Middle frontal gyrus (tissue), 1 donor: Measurements from ENCODE around the gene GBA2.

Source experiments
- DNase-seq: peaks from one replicate; pipeline ENCODE4 v3.0.0-alpha.2; 2015; ENCODE audit warnings: low spot score; ENCODE audit errors: extremely low spot score

Gene GBA2

GRCh38 chr9:35738924-35739323 lies 10.1 kb downstream of the GBA2 start:
- no peak for DNase-seq

DNA sequence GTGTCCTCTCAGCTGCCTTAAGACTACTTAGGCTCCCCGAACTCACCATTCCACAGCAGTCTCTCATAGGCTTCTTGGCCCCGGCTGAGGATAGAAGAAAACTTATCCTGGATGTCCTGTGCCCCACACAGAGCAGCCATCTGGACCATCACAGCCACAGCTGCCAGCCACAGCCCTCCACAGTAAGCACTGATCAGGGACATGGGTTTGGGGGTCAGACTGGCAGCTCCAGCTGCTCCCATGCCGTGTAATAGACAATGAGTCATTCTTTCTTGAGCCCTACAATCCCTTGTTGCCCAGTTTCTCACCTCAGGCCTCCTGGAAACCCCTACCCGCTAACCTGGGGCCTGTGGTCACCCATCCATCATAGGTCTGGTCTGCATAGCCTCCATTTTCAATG lies 10.8 kb downstream of the GBA2 start:
- DNase-seq = no peak

GRCh38 chr9:35737143-35737542 lies 11.9 kb downstream of the GBA2 start:
- DNase-seq = no peak

DNA sequence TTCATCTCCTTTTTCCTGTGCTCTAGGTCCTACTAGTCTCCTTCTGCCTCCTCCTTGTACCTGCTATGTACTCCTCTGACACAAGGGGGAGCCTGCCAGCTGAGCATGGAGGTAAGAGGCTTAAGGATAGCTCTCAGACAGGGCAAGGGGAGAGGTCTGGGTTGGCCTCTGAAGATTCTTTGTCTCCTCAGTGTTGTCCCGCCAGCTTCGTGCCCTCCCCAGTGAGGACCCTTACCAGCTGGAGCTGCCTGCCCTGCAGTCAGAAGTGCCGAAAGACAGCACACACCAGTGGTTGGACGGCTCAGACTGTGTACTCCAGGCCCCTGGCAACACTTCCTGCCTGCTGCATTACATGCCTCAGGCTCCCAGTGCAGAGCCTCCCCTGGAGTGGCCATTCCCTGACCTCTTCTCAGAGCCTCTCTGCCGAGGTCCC lies 12.8 kb downstream of the GBA2 start:
- peak; percentile 34 for DNase-seq

- DNase-seq = no peak
Measured at GRCh38 chr9:35734096-35734495, 14.9 kb downstream of the GBA2 start.

DNA sequence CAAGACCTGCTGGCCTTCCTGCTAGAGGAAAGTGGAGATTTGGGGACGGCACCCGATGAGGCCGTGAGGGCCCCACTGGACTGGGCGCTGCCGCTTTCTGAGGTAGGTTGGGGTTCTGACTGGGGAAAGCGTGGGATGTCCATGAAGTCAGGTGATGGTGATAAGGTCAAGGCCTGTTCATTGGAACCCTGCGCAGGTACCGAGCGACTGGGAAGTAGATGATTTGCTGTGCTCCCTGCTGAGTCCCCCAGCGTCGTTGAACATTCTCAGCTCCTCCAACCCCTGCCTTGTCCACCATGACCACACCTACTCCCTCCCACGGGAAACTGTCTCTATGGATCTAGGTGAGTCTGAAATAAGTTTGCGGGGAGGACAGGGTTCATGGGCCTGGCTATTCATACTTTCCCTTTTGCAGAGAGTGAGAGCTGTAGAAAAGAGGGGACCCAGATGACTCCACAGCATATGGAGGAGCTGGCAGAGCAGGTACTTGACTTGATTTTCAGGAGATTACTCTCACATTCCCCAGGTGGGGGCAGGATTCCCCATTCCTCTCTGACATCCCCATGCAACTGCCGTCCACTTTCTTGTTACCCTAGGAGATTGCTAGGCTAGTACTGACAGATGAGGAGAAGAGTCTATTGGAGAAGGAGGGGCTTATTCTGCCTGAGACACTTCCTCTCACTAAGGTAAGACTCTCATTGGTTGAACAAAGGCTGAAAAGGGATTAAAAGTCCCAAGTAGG lies 16.1 kb downstream of the GBA2 start:
- no peak for DNase-seq

- DNase-seq = peak; percentile 95
Measured at GRCh38 chr9:35732185-35732799, 16.7 kb downstream of the GBA2 start, which contains the start of the genes CREB3 and TLN1. CREB3 (plus strand) TSS chr9:35732666; CDS start chr9:35732773, 107 bp downstream. TLN1 (minus strand) TSS chr9:35732195; CDS start chr9:35725694, 6,501 bp downstream.

- no peak for DNase-seq
Measured at GRCh38 chr9:35731415-35732184, 17.4 kb downstream of the GBA2 start.

DNA sequence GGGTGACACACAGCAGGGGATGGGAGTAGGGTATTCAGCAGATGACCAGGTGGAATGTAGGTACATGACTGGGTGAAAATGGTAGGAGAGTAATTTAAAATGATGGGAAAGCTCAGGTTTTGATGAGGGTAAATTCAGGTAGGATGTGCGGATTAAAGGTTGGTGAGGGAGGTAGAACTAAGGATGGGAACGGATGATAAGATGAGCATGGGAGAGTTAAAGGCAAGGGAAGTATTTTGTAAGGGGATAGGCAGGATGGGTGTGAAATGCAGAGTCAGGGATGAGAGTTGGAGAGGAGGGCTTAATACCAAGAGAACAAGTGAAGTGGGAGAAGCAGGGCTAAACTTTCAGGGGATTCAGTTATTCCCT lies 18.6 kb downstream of the GBA2 start:
- no peak for DNase-seq

- DNase-seq = no peak
Measured at GRCh38 chr9:35729700-35730485, 19.1 kb downstream of the GBA2 start.

GRCh38 chr9:35729101-35729500 lies 19.9 kb downstream of the GBA2 start:
- no peak for DNase-seq

- DNase-seq = no peak
Measured at GRCh38 chr9:35728041-35728971, 20.7 kb downstream of the GBA2 start.

GRCh38 chr9:35727676-35728040 lies 21.4 kb downstream of the GBA2 start:
- DNase-seq = no peak

- DNase-seq = no peak
Measured at GRCh38 chr9:35726931-35727330, 22.1 kb downstream of the GBA2 start.

- no peak for DNase-seq
Measured at GRCh38 chr9:35725362-35725761, 23.7 kb downstream of the GBA2 start.

DNA sequence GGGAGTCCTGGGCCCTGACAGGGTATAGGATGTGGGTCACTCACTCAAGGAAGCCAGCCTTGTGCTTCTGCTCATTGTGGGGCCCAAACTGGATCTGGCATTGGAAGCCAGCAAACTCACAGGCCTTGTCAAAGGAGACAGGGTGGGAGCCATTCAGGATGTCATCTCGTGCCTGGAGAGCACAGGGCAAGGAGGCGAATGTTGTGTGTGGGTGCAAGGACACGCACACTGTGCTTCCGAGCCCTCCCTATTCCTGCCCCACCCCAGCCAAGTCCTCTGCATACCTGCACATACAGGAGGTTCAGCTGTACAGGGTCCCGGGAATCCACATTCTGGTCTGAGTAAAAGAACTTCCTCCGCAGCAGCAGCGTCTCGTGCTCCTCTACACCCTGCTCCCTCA lies 25.1 kb downstream of the GBA2 start:
- no peak for DNase-seq

DNA sequence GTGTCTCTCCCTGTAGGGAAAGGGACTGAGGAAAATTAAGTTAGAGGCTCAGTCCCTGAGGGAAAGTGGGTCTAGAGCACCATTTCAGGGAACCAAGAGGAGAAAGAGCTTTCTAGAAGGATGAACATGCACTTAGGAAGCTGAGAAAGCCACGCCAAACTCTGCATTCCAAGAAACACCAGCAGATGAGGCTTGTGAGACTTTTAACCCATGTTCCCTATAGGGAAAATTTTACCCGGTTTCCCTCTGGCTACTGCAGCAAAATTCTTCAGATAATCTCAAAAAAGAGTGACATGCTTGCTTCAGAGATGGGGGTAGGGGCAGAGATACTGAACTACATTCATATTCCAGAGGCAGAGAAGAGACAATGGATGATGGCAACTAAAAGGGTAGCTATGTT lies 25.6 kb downstream of the GBA2 start:
- no peak for DNase-seq

- DNase-seq = no peak
Measured at GRCh38 chr9:35719546-35719945, 29.5 kb downstream of the GBA2 start.

- DNase-seq = no peak
Measured at GRCh38 chr9:35718721-35719511, 30.1 kb downstream of the GBA2 start.
